GM12865 (cell line): ENCODE results near the gene KSR1.

Experiments used
- DNase-seq: peaks from one replicate; pipeline ENCODE4 v3.0.0; 2010; ENCODE audit warnings: low read depth
- H3K4me3 ChIP-seq: 2 replicates; pipeline ENCODE4 v1.5.1; 2011; ENCODE audit warnings: mild to moderate bottlenecking, low read depth, low read length, control low read depth
- TF ChIP-seq, protein P1 (sequence below): IDR thresholded peaks from 2 replicates; pipeline ENCODE4 v1.5.1; 2011; ENCODE audit warnings: low read length, control low read depth, low read depth, inconsistent platforms; ENCODE audit not compliant: insufficient read depth; ENCODE audit errors: missing control alignments

Gene KSR1

DNA sequence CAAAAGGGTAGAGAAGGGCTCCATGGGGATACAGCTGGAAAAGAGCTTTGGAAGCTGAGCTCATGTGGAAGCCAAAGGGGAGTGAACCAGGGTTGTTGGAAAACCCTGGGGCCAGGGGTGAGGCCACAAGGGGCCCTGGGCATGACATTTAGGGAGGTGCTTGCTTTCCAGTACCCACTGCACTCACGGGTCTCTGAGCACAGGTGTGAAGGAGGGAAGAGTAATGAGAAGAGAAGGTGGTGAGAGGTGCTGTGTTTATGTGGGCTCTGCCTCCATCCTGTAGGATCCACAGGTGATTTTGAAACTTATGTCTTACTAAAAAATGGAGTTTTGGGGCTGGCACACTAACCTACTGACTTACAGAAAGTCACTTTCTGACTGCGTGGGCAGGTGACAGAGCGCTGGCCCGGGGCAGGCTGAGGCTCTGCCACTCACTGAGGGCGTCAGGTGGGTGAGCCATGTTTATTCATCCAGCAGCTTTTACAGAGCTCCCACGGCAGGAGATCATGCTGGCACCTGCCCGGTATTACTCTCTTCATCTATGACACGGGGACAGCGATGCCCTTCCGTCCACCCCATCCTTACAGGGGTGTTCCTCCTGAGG is 18.9 kb downstream of the KSR1 start:
- TF ChIP-seq, protein P1, sequence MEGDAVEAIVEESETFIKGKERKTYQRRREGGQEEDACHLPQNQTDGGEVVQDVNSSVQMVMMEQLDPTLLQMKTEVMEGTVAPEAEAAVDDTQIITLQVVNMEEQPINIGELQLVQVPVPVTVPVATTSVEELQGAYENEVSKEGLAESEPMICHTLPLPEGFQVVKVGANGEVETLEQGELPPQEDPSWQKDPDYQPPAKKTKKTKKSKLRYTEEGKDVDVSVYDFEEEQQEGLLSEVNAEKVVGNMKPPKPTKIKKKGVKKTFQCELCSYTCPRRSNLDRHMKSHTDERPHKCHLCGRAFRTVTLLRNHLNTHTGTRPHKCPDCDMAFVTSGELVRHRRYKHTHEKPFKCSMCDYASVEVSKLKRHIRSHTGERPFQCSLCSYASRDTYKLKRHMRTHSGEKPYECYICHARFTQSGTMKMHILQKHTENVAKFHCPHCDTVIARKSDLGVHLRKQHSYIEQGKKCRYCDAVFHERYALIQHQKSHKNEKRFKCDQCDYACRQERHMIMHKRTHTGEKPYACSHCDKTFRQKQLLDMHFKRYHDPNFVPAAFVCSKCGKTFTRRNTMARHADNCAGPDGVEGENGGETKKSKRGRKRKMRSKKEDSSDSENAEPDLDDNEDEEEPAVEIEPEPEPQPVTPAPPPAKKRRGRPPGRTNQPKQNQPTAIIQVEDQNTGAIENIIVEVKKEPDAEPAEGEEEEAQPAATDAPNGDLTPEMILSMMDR: no peak
- no peak for DNase-seq
- H3K4me3 ChIP-seq: peak overlapping the region; percentile 30

DNA sequence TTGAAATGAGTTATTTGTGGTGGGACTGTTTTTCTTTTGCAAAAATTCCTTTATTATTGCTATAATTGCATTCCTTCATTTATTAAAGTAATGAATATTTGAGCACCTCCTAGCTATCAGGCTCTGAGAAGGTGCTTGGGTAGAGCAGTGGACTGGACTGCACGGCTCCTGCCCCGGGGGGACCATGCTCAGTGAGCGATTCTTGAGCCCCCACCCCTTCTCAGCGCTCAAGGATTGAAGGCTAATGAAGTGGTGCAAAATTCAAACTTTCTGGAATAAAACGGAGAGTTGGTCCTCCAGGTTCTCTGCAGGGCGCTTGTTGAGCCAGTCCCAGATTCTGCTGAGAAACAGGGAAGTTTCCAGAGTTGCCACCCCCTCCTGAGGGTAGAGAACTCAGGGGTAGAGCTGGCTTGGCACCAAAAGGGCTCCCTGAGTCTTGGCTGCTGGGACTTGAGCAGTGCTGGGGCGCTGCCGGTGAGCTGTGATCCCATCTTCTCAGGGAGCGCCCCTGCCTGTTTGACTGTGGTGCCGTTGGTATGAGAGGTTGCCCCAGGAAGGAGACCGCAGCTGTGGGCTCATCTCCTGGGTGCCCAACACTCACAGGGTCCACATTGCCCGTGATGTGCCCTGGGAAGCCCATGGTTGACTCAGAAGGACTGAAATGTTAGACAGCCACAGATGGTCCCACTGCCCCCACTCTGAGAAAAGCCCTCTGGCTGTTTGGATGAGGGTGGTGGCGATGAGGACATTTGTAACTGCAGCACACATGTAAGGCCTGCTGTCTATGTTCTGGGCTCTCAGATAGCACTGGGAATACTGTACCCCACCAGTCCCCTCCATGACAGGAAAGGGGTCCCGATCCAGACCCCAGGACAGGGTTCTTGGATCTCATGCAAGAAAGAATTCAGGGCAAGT is 20.0 kb downstream of the KSR1 start:
- DNase-seq: no peak
- TF ChIP-seq, protein P1: no peak
- no peak overlapping the region for H3K4me3 ChIP-seq

DNA sequence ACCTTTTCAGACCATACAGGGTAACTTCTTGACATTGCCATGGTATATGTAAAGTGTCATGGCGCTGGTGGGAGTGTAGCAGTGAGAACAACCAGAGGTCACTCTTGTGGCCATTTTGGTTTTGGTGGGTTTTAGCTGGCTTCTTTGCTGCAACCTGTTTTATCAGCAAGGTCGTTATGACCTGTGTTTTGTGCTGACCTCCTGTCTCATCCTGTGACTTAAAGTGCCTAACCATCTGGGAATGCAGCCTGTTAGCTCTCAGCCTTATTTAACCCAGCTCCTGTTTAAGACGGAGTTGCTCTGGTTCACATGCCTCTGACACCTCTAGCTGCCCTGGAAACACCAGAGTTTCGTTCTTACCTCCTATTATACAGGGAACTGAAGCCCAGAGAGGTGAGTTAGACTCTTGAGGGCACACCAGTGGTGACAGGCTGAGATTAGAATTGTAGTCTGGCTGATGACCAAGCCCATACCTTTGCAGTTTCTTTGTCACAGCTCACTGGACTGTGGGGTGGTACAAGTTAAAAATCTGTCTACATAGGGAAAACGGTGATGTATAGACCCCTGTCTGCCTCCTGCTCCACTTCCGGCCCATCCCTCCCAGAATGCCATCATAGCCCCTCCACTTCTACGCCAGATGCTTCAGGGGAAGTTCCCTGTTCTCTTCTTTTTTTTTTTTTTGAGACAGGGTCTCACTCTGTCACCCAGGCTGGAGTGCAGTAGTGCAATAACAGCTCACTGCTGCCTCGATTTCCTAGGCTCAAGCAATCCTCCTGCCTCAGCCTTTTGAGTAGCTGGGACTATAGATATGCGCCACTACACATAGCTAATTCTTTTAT is 21.0 kb downstream of the KSR1 start:
- TF ChIP-seq, protein P1: no peak
- DNase-seq: peak; percentile 73
- no peak overlapping the region for H3K4me3 ChIP-seq

DNA sequence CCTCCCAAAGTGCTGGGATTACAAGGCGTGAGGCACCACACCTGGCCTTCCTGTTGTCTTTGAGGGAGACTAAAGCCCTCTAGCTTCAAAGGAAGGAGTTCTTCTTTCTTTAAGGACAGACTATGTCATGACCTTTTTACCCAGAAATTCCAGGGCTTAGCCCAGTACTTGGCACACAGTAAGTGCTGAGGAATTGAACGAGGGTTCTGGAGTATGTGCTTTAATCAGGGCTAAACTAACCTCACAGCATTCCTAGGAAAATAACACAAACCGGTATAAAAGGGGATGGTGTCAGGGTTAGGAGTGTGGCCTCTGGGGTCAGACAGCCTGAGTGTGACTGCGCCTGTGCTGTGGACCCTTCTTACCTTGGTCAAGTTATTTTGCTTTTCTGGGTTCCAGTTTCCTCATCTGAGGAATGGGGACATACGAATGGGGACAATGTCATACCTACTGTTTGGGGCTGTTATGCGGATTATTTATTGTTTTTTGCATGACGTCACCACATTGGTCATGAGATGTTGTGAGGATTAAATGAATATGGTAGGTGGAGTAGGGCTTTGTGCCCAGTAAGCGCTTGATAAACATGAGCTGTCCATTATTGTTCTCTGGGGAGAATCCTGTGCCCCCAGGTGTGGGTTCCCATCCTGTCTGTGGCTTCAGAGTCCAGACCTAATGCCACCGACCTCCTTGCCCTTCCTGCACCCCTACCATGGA is 21.9 kb downstream of the KSR1 start:
- H3K4me3 ChIP-seq: no peak overlapping the region
- TF ChIP-seq, protein P1: no peak
- no peak for DNase-seq

DNA sequence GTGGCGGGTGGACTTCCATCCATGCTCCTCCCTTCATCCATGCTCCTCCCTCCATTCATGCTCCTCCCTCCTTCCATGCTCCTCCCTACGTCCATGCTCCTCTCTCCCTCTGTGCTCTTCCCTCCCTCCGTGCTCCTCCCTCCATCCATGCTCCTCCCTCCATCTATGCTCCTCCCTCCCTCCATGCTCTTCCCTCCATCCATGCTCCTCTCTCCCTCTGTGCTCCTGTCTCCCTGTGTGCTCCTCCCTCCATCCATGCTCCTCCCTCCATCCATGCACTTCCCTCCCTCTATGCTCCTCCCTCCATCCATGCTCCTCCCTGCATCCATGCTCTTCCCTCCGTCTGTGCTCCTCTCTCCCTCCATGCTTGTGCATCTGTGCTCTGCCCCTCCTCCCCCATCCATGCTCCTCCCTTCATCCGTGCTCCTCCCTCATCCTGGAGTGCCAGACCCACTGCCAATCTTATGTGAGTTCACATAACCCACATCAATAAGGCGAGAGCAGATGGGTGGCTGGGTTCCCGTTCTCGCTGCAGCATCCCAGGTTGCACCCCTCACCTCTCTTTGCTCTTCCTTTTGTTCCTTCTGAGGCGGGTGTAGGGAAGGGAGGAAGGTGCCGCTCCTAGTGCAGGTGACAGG is 22.8 kb downstream of the KSR1 start:
- H3K4me3 ChIP-seq: no peak overlapping the region
- no peak for DNase-seq
- TF ChIP-seq, protein P1: no peak

DNA sequence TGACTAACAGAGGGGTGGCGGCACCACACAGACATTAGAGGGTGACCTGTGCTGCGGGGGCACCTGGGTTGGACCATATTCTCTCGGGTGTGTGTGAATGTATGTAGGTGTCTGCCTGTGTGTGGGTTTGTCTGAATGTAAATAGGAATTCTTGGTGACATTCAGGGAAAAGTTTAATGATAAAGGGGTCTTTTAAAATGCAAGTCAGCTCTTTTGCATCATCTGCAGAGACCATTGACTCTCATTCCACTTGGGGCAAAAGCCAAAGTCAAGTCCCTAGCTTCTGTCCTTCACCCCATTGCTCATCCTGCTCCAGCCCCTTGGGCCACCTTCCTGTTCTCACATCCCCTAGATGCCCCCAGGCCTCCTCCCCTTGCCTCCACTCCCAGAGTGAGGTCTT is 23.6 kb downstream of the KSR1 start:
- no peak overlapping the region for H3K4me3 ChIP-seq
- TF ChIP-seq, protein P1: no peak
- no peak for DNase-seq
